NOMO-1 treated with DMSO at 0.1 percent for 48 hours (cell line): ENCODE results near the gene CSNK2A1.
"Not testable (repeated sequence)": the region's sequence is repeated elsewhere in the genome, so short reads cannot be mapped to it uniquely, and the experiment has no call there.

ENCODE experiments used
- DNase-seq: peaks from one replicate; lab custom pipeline; 2025; ENCODE audit not compliant: unreplicated experiment; lab: John Stamatoyannopoulos, UW

Gene CSNK2A1

DNA sequence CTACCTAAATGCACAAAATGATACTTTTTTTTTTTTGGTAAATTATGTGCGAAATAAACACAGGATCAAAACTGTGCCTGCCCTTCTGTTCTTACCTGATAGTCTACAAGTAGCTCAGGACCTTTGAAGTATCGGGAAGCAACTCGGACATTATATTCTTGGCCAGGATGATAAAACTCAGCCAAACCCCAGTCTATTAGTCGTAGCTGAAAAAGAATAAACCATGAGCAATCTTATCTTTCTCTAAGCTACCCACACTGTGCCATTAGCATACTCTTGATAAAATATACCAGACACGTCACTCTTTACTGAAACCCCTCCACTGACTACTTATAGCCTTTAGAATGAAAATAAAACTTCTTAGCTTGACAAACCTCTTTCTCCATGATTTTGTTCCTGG lies 51.4 kb downstream of the CSNK2A1 start:
- DNase-seq: no peak

DNA sequence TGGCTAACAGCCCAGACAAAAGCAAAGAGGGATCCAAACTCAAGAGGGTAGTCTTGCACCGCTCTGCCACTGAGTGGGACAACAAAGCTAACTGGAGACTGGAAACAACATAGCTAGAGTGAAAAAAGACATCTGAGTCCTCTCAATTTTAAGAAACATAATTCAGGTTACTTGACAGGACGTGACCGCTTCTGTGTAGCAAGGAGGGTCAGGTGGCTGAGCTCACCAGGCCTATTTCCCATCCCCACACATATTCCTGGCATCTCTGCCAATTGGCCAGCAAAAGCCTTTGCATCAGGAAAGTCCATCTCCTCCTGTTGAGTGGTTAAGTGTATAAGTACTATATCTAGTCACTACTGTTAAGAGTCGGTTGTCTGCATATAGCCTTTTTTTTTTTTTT lies 55.9 kb downstream of the CSNK2A1 start:
- DNase-seq: no peak

DNA sequence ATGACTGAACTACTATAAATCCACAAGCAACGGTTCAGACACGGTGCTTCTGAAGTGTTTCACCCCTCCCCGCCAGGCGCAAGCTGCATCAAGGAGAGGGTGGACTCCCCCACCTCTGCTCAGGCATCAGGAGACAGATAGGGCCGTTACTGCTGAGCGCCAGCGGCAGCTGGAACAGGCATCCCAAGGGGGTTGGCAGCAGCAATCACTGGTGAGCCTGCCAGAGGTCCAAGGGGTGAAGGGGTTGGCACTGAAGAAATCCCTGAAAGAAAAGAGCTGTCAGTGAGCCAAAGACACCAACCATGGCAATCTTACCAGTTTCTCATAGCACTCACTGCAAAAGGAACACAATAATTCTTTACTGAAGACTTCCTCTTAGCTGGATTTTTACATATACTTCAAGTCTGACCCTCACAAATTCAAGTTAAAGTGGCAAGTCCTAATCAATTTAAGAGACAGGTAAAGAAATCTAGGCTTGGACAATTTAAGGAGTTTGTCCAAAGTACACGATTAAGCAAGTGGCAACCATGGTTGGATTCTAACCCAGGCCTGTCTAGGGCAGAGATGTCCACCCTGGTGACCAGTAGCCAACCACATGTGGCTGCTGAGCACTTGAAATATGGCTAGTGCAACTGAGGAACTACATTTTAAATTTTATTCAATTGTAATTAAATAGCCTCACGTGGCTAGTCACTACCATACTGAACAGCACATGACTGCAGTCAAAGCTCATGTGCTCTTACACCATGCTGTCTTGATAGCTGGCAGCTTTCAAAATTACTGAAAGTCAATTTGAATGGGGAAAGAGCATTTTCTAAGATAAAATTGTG lies 59.6 kb downstream of the CSNK2A1 start:
- DNase-seq: no peak

DNA sequence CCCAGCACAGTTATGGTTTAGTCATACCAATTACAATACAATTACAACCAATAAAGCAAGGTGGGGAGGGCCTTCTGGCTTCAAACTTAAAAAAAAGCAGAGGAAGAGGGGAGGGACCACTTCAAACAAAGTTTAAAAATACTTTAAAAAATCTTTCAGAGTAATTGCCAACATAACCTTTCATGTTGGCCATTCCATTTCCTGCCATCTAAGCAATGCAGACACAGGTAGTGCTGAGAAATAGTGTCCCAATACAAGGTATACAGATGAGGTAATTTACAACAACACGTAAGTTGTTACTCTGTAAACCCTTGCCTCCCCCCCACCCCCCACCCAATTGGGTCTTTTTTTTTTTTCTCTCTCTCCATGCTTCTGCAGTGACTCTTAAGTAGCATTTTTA lies 62.4 kb downstream of the CSNK2A1 start:
- no peak for DNase-seq

DNA sequence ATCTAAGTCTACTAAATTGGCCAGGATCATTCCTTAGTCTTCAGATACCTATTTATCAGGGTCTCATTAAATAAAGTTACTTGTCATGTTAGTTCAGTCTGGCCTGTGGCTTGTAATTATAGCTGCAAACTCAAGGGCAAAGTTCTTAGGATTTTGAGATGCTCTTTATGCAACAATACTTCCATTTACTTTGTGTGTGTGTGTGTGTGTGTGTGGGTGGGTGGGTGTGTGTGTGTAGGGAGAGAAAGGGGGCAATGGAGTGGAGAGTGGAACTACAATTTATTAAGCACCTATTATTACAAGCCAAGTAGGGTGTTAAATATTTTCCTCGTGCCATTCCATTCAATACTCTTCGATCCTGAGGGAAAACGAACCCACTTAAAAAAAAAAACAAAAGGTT lies 63.5 kb downstream of the CSNK2A1 start:
- DNase-seq: no peak

DNA sequence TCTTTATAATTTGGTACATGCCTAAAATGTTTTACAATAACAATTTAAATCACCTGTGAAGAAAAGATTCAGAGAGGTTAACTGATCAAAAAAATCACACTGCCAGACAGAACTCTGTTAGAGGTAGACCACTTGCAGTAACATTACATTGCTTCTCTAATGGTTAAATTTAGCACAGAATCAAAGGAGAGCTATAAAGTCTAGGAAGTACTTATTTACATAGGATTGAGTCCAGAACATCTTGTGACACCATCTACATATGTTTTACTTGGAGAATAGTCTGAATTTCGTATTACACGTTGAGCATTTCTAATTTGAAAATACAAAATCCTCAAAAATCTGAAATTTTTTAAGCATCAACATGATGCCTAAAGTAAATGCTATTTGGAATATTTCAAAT lies 64.1 kb downstream of the CSNK2A1 start:
- DNase-seq: no peak

DNA sequence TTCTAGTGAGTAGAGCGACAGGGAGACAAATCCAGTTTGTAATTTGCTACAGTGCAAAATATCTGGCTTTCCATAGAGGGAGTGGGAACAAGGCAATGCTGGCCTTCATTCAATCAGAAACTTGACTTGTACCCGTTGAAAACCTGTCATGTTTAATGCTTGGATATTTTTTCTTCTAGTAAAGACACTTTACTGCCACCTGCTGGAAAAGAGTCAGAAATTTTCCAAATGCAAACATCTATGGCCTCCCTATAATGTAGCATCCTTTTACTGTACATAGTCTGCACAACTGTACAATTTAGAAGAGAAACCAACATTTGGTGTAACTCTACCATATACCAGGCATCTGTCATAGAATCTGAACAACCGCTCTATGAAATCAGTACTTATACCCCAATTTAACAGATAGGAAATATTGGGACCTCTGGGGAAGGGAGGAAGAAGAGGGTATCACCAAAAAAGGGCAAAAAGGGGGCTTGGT lies 64.6 kb downstream of the CSNK2A1 start:
- peak; percentile 52 for DNase-seq

DNA sequence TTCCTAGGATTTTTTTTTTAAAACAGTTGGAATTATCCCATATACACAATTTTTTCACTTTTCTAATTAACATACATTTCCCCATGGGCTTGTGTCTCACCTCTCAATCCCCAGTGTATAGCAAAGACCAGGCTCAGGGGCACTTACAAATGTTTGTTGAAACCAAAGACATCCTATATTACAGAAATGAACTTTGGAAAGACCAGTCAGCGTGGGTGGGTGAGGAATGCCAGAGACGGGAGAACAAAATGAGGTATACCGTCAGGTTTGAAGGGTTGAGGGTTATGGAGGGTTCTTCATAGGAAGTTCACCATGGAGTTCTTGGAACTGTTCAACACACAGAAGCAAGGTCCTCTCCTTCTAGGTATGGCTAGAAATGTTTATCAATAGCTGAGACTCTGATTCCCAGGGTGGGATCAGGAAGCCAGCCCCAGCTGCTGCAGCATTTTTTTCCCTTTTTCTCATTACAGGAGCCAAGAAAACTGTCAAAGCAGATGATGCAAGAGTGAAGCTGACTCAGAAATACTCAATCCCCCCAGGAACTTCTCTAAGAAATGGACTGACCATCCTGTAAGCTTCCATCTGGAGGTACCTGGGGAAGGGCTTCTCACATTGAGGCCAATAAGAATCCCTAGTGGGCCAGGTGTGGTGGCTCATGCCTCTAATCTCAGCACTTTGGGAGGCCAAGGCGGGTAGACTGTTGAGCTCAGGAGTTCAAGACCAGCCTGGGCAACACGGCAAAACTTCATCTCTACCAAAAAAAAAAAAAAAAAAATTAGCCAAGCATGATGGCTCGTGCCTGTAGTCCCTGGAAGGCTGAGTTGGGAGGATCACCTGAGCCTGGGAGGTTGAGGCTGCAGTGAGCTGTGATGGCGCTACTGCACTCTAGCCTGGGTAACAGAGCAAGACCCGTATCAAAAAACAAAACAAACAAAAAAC lies 65.3 kb downstream of the CSNK2A1 start:
- no peak for DNase-seq

DNA sequence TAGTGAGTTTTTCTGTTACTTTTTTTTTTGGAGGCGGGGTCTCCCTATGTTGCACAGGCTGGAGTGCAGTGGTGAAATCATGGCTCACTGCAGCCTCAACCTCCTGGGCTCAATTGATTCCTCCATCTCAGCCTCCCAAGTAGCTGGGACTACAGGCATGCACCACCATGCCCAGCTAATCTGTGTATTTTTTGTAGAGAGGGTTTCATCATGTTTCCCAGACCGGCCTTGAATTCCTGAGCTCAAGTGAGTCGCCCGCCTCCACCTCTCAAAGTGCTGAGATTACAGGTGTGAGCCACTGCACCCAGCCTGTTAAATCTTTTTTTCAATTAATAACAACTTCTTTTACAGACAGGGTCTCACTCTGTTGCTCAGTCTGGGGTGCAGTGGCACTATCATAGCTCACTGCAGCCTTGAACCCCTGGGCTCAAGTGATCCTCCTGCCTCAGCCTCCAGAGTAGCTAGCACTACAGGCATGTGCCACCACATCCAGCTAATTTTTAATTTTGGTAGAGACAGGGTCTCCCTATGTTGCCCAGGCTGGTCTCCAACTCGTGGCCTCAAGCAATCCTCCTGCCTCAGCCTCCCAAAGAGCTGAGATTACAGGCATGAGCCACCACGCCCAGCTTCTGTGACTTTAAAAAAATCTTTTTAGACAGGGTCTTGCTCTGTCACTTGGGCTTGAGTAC lies 66.9 kb downstream of the CSNK2A1 start:
- DNase-seq: not testable (repeated sequence)

DNA sequence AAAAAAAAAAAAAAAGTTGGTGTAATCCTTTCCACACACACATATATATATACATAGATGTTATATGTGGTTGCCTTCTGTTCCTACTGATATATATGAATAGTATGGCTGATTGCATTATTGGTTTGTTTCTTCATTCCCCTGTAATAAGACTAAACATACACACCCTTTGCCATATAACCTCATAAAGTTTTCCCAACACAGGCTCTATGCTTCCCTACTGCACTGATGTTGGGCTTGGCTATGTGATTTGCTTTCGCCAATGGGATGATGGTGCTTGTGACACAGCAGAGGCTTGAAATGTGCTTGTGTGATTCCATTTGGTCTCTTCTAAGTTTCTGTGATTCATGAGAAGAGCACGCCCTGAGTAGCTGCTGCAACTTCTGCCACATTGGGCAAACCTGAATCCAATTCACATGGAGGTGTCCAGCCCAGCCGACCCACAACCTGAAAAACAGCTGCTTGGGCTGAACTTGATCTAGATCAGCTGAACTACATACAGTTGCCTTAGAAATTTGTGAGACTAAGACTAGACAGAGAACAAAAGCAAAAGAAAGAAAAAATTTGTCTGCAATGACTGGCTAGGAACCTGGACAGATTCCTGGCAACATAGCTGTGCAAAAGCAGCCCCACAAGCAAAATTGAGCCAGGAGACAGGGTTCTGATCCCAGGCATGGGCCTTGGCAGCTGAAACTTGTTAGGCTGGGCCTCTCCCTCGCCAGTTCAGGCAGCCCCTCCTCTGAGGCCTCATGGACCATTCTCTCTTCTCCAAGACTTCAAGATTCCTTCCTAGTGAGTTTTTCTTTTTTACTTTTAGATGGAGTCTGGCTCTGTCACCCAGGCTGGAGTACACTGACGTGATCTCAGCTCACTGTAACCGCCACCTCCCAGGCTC lies 67.9 kb downstream of the CSNK2A1 start:
- DNase-seq: no peak

DNA sequence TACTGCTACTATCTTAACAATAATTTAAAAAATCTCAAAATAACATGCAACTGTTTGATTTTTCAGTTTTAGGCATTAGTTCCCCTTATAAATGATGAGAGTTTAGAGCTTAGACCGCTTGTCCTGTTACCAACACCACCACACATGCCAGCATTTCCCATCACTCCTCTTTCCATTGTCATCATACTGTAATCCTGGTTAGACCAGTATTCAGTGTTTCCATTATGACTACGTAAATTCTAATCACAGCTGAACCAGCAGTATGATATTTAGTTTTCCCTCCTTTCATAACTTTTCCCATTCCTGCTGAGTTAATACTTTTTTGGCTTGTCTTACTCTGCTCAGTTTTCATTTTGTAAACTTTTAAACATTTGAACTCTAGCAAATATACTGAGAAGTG lies 69.0 kb downstream of the CSNK2A1 start:
- no peak for DNase-seq

DNA sequence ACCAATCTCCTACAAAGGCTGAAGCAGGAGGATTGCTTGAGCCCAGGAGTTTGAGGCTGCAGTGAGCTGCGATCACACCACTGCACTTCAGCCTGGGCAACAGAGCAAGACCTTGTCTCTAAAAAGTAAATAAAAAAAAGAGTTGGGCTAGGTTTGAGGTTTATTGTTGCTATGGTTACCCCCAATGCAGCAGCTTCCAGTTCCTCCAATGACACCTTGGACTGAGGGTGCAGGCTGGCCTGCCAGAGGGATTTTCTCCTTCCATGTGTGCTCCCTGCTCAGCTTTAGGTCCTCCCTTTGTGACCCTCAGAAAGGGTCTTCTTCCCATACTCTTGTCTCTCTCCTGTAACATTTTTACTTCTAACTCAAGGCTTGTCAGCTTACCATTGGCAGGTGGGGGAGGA lies 70.7 kb downstream of the CSNK2A1 start:
- no peak for DNase-seq

DNA sequence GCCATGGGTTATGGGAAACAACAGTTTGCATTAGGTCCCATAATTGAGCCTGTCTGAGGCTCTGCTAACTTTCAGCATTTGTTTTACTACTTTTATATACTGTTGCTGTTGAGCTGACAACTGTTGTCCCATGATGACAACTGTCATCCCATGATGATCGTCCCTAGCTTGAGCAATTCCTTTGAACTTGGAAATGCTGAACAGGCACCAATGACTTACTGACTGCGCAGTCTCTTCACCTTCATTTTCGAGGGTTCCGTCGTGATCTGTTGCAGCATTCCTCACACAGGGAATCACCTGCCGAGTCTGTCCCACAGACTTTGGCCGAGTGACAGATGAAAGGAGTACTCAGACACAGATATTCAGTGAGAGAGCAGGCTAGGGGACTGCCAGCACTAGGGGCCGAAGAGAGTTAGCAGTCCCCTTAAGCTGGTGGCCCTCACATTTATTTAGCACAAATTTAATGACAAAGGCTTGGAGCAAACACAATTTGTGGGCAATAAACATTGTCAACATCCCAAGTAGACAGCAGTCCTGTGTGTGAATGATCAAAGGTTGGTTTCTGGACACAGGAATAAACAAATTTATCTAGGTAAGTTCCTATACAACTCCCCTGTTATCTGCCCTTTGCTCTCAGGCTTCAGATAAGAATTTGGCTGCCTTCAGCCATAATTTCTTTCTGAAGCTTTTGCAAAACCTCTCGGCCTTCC lies 71.3 kb downstream of the CSNK2A1 start:
- no peak for DNase-seq

DNA sequence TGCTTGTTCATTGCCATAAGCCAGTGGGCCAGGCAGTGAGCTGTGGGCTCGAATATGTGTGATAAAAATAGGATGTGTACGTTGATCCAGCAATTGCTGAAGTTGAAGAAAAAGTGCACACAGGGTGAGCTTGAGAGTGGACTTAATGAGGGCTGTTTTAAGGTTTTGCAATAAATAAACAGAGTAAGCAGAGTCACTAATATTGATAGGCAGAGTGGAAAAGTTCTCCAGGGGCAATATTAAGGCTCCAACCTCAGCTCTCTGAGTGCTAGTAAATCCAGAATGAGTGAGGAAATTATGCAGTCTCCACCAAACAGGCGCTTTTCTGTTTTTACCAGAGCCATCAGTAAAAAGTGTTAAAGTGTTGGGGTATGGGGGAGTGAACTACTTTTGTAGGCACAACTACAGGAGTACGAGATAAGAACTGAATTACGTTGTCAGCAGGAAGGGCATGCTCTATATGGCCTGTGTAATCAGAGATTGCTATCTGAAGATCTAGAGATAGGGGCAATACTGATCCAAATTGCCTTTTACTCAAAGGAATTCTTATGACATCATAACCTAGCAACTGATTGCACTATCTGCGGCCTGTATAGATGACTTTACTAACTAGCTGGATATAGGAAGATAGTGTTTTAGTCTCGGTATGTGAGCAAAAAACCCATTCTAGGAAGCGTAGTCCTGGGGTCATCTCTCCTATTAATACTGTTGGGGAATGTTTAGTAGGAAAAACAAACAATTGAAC lies 73.7 kb downstream of the CSNK2A1 start:
- no peak for DNase-seq

DNA sequence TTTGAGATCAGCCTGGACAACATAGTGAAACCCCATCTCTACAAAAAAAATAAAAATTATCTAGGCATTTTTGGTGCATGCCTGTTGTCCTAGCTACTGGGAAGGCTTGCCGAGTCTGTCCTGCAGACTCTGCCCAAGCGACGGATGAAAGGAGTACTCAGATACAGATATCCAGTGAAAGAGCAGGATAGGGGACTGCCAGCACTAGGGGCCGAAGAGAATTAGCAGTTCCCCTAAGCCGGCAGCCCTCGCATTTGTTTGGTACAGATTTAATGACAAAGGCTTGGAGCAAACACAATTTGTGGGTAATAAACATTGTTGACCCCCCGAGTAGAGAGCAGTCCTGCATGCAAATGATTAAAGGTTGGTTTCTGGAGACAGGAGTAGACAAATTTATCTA lies 75.8 kb downstream of the CSNK2A1 start:
- DNase-seq: no peak

DNA sequence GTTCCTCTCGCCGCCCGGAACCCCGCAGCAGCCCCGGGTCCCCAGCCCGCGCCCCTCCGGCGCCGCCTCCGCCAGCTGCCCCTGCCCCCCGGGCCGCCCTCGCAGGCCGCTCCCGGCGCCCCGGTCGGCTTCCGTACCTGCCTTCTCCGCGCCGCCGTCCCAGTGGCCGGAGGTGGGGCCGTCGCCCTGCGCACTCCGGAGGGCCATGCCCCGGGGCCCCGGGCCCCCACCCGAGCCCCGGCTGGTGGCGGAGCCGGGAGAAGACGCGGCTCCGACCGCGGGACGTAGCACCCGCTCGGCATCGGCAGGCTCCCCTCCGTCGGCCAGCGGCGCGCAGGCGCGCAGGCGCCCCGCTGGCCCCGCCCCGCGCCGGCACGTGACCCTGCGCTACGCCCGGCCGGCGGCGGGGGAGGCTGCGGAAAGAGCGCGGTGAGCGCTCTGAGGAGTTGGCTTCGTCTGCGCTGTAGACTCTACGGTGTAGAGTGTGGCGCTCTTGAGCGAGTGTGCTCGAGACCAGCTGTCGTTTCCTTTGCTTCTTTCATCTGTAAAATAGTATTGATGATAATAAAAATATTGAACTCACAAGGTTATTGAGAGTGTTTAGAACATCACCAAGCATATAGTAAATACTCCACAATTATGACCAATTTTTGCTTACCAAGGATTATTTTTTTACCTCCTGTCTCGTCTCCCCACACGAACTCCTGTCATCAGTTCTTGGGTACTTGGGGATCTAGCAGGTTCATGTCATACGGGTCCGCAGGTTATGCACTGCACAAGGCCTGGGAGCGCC lies 81.2 kb downstream of the CSNK2A1 start, which contains the start of gene TBC1D20:
Gene TBC1D20 (minus strand): TSS at position 335 of the 793 bp plus-strand sequence. CDS start 128 bp downstream, at position 207.
- DNase-seq: peak; percentile 76

DNA sequence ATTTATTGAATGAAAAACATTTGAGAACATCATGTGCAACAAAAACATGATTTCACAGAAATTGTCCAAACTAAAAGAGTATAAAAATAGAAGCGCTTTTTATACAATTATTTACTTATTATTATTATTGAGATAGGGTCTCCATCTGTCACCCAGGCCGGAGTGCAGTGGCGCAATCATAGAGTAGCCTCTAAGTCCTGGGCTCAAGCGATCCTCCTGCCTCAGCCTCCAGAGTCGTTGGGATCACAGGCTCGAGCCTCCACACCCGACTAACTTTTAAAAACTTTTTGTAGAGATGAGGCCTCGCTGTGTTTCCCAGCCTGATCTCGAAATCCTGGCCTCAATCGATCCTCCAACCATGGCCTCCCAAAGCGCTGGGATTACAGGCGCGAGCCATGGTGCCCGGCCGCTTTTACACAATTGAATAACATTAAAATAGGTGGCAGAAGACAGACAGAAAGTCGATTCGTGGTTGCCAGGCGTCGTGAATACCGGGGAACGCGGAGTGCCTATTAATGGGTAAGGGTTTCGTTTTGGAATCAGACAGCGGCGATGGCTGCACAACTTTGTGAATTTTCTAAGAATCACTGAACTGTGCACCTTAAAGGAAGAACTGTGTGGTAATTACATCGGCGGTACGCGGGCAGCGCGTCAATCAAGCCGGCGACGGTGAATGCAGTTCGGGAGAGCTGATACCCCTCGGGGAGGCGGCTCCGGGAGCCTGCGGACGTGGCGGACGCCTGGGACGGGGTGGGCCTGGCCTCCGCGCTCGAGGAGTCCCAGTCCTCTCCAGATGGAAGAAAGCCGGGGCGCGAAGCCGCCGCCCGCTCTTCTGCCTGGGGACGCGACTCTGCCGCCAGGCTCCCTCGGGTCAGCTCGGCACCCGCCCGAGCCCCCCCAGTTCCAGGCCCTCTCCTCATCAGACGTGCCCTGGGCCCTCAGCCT lies 82.1 kb downstream of the CSNK2A1 start:
- DNase-seq: peak; percentile 28
